ENCODE data around the gene RAB43. TPM values are rescaled to one million over a fixed set of nuclear protein-coding genes. Genes with fewer than 3 reads are reported as not detected.

RAB43 gene
- polyA plus RNA-seq, 1 donor from 2014 or later, result 0.57 TPM

- no peaks in the 10 kb centered on the region for H3F3A ChIP-seq (ENCODE audit: insufficient read depth, low read length, poor library complexity, severe bottlenecking)
- H3K9me2 ChIP-seq (ENCODE audit: insufficient read depth, low read length), result no peaks in the 10 kb centered on the region
- no peak overlapping the region for H3K9ac ChIP-seq (ENCODE audit: low read length)
- TF ChIP-seq REST (IDR thresholded peaks at IDR 0.05; ENCODE audit: borderline replicate concordance) (no peak), EZH2 (IDR thresholded peaks at IDR 0.05; ENCODE audit: borderline replicate concordance, insufficient read depth, low read length, poor library complexity, severe bottlenecking) (no peak), MXI1 (conservative IDR thresholded peaks at IDR 0.05; ENCODE audit: poor library complexity, severe bottlenecking) (no peak), POLR2AphosphoS5 (IDR thresholded peaks at IDR 0.05) (no peak), RAD21 (conservative IDR thresholded peaks at IDR 0.05) (no peak), TAF1 (IDR thresholded peaks at IDR 0.05; ENCODE audit: low read depth) (no peak), CTCF (IDR thresholded peaks at IDR 0.05; ENCODE audit: poor library complexity, severe bottlenecking) (no peak), SMC3 (conservative IDR thresholded peaks at IDR 0.05; ENCODE audit: poor library complexity) (no peak), EP300 (conservative IDR thresholded peaks at IDR 0.05; ENCODE audit: poor library complexity, severe bottlenecking) (no peak)
- H4K20me1 ChIP-seq (ENCODE audit: insufficient read depth), result no peaks in the 10 kb centered on the region
- H3K36me3 ChIP-seq (ENCODE audit: insufficient read depth, low read length), result no peaks in the 10 kb centered on the region
- no peak overlapping the region for H3K4me2 ChIP-seq (ENCODE audit: low read length)
- no peak overlapping the region for H3K4me3 ChIP-seq (ENCODE audit: low read length)
- H3K27ac ChIP-seq (ENCODE audit: low read length), result no peak overlapping the region
- no peaks in the 10 kb centered on the region for H3K79me2 ChIP-seq (replicated peaks; ENCODE audit: insufficient read depth, low read length)
- no peaks in the 10 kb centered on the region for H3K27me3 ChIP-seq (ENCODE audit: insufficient read depth, low read depth, low read length)
- no peak overlapping the region for H2AFZ ChIP-seq (ENCODE audit: low read depth, low read length)
- H3K9me3 ChIP-seq (ENCODE audit: low read length), result no peaks in the 10 kb centered on the region
Measured at GRCh38 chr3:129063091-129063640, 58.4 kb downstream of the RAB43 start.

- H3K36me3 ChIP-seq (ENCODE audit: insufficient read depth, low read length), result no peaks in the 10 kb centered on the region
- H3K9ac ChIP-seq (ENCODE audit: low read length), result no peak overlapping the region
- H3K4me2 ChIP-seq (ENCODE audit: low read length), result no peak overlapping the region
- TF ChIP-seq EP300 (conservative IDR thresholded peaks at IDR 0.05; ENCODE audit: poor library complexity, severe bottlenecking) (no peak), POLR2AphosphoS5 (IDR thresholded peaks at IDR 0.05) (no peak), CTCF (IDR thresholded peaks at IDR 0.05; ENCODE audit: poor library complexity, severe bottlenecking) (no peak), SMC3 (conservative IDR thresholded peaks at IDR 0.05; ENCODE audit: poor library complexity) (no peak), RAD21 (conservative IDR thresholded peaks at IDR 0.05) (no peak), TAF1 (IDR thresholded peaks at IDR 0.05; ENCODE audit: low read depth) (no peak), REST (IDR thresholded peaks at IDR 0.05; ENCODE audit: borderline replicate concordance) (no peak), MXI1 (conservative IDR thresholded peaks at IDR 0.05; ENCODE audit: poor library complexity, severe bottlenecking) (no peak), EZH2 (IDR thresholded peaks at IDR 0.05; ENCODE audit: borderline replicate concordance, insufficient read depth, low read length, poor library complexity, severe bottlenecking) (no peak)
- no peaks in the 10 kb centered on the region for H3K9me3 ChIP-seq (ENCODE audit: low read length)
- no peak overlapping the region for H3K4me3 ChIP-seq (ENCODE audit: low read length)
- H3K27me3 ChIP-seq (ENCODE audit: insufficient read depth, low read depth, low read length), result no peaks in the 10 kb centered on the region
- no peaks in the 10 kb centered on the region for H3K9me2 ChIP-seq (ENCODE audit: insufficient read depth, low read length)
- H3K27ac ChIP-seq (ENCODE audit: low read length), result no peak overlapping the region
- H2AFZ ChIP-seq (ENCODE audit: low read depth, low read length), result no peak overlapping the region
- H4K20me1 ChIP-seq (ENCODE audit: insufficient read depth), result no peaks in the 10 kb centered on the region
- no peaks in the 10 kb centered on the region for H3F3A ChIP-seq (ENCODE audit: insufficient read depth, low read length, poor library complexity, severe bottlenecking)
- no peaks in the 10 kb centered on the region for H3K79me2 ChIP-seq (replicated peaks; ENCODE audit: insufficient read depth, low read length)
Measured at GRCh38 chr3:129061888-129062834, 59.4 kb downstream of the RAB43 start.
